ENCODE data around the gene TPO. TPM values are rescaled to one million over a fixed set of nuclear protein-coding genes. Genes with fewer than 3 reads are reported as not detected.

The TPO gene
- polyA plus RNA-seq, 1 donor from 2014 or later: not detected

DNA sequence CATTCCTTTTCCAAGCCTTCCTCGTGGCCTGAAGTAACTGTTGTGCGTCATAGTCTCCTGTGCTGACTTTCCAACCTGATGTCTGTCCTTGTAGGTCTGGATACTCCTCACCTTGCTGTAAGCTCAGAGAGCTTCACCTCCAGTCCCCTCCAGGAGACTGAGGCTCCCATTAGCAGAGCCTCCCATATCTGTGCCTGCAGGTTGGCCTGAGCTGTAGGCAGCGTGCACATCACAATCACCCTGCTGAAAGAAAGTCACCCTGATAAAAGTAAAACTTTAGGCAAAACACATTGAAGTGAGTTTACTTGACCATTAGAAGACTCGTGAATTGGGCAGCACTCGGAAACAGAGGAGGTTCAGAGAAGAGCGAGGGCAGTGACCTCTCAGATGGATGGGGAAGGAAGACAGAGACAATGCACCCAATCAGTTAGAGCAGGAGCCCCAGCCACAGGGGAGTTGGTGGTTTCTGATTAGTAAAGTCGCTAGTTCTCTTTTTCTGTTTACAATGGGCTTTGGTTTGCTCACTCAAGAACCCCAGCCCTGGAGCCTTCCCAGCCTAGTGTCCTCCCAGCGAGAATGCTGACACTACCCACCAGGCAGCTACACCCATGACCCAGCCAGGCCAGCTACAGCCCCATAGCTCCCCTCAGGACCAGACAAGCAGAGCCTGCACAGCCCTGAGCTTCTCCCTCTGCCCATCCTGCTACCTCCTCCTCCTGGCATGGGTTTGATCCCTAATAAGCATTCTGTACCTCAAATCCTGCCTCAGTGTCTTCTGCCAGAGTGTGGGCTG lies 12.1 kb upstream of the TPO start:
- no peak overlapping the region for H3K4me3 ChIP-seq (ENCODE audit: low read length)
- no peak overlapping the region for H3K9ac ChIP-seq (ENCODE audit: low read length)
- no peak overlapping the region for H2AFZ ChIP-seq (ENCODE audit: low read depth, low read length)
- H4K20me1 ChIP-seq (ENCODE audit: insufficient read depth): no peaks in the 10 kb centered on the region
- no peak overlapping the region for H3K4me2 ChIP-seq (ENCODE audit: low read length)
- TF ChIP-seq RAD21 (conservative IDR thresholded peaks at IDR 0.05) (no peak), POLR2AphosphoS5 (IDR thresholded peaks at IDR 0.05) (no peak), SMC3 (conservative IDR thresholded peaks at IDR 0.05; ENCODE audit: poor library complexity) (no peak), TAF1 (IDR thresholded peaks at IDR 0.05; ENCODE audit: low read depth) (no peak), MXI1 (conservative IDR thresholded peaks at IDR 0.05; ENCODE audit: poor library complexity, severe bottlenecking) (no peak), EZH2 (IDR thresholded peaks at IDR 0.05; ENCODE audit: borderline replicate concordance, insufficient read depth, low read length, poor library complexity, severe bottlenecking) (no peak), EP300 (conservative IDR thresholded peaks at IDR 0.05; ENCODE audit: poor library complexity, severe bottlenecking) (no peak)
- TF ChIP-seq, protein P1, sequence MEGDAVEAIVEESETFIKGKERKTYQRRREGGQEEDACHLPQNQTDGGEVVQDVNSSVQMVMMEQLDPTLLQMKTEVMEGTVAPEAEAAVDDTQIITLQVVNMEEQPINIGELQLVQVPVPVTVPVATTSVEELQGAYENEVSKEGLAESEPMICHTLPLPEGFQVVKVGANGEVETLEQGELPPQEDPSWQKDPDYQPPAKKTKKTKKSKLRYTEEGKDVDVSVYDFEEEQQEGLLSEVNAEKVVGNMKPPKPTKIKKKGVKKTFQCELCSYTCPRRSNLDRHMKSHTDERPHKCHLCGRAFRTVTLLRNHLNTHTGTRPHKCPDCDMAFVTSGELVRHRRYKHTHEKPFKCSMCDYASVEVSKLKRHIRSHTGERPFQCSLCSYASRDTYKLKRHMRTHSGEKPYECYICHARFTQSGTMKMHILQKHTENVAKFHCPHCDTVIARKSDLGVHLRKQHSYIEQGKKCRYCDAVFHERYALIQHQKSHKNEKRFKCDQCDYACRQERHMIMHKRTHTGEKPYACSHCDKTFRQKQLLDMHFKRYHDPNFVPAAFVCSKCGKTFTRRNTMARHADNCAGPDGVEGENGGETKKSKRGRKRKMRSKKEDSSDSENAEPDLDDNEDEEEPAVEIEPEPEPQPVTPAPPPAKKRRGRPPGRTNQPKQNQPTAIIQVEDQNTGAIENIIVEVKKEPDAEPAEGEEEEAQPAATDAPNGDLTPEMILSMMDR (IDR thresholded peaks at IDR 0.05; ENCODE audit: poor library complexity, severe bottlenecking): no peak
- TF ChIP-seq, protein P2, sequence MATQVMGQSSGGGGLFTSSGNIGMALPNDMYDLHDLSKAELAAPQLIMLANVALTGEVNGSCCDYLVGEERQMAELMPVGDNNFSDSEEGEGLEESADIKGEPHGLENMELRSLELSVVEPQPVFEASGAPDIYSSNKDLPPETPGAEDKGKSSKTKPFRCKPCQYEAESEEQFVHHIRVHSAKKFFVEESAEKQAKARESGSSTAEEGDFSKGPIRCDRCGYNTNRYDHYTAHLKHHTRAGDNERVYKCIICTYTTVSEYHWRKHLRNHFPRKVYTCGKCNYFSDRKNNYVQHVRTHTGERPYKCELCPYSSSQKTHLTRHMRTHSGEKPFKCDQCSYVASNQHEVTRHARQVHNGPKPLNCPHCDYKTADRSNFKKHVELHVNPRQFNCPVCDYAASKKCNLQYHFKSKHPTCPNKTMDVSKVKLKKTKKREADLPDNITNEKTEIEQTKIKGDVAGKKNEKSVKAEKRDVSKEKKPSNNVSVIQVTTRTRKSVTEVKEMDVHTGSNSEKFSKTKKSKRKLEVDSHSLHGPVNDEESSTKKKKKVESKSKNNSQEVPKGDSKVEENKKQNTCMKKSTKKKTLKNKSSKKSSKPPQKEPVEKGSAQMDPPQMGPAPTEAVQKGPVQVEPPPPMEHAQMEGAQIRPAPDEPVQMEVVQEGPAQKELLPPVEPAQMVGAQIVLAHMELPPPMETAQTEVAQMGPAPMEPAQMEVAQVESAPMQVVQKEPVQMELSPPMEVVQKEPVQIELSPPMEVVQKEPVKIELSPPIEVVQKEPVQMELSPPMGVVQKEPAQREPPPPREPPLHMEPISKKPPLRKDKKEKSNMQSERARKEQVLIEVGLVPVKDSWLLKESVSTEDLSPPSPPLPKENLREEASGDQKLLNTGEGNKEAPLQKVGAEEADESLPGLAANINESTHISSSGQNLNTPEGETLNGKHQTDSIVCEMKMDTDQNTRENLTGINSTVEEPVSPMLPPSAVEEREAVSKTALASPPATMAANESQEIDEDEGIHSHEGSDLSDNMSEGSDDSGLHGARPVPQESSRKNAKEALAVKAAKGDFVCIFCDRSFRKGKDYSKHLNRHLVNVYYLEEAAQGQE (IDR thresholded peaks at IDR 0.05; ENCODE audit: borderline replicate concordance): no peak
- H3K36me3 ChIP-seq (ENCODE audit: insufficient read depth, low read length): no peaks in the 10 kb centered on the region
- no peak overlapping the region for H3K27ac ChIP-seq (ENCODE audit: low read length)
- H3K79me2 ChIP-seq (replicated peaks; ENCODE audit: insufficient read depth, low read length): no peaks in the 10 kb centered on the region
- no peaks in the 10 kb centered on the region for H3K9me2 ChIP-seq (ENCODE audit: insufficient read depth, low read length)
- no peaks in the 10 kb centered on the region for H3F3A ChIP-seq (ENCODE audit: insufficient read depth, low read length, poor library complexity, severe bottlenecking)
- H3K27me3 ChIP-seq (ENCODE audit: insufficient read depth, low read depth, low read length): no peaks in the 10 kb centered on the region
- H3K9me3 ChIP-seq (ENCODE audit: low read length): no peaks in the 10 kb centered on the region

DNA sequence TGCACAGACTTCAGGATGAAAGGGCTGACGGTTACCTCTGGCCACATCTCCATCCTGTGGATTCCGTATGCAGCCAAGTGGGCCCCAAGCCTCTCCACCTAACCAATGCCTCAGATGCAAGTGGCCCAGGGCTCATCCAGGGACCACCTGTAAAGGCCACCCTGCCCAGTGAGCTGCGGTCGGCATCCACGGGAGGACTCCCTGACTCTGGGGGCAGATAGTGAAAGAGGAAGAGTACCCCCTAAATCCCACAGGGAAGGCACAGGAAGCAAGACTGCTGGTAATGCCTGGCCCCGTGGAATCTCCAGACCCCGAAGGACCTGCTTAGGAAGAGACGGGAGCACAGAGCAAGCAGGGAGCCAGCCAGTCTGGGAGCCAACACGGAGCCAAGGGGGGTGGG lies 11.2 kb upstream of the TPO start:
- no peak overlapping the region for H3K4me2 ChIP-seq (ENCODE audit: low read length)
- H3K27ac ChIP-seq (ENCODE audit: low read length): no peak overlapping the region
- H3K9ac ChIP-seq (ENCODE audit: low read length): no peak overlapping the region
- no peaks in the 10 kb centered on the region for H3K9me3 ChIP-seq (ENCODE audit: low read length)
- no peaks in the 10 kb centered on the region for H3K36me3 ChIP-seq (ENCODE audit: insufficient read depth, low read length)
- no peak overlapping the region for H3K4me3 ChIP-seq (ENCODE audit: low read length)
- H3K79me2 ChIP-seq (replicated peaks; ENCODE audit: insufficient read depth, low read length): no peaks in the 10 kb centered on the region
- no peaks in the 10 kb centered on the region for H3K9me2 ChIP-seq (ENCODE audit: insufficient read depth, low read length)
- H2AFZ ChIP-seq (ENCODE audit: low read depth, low read length): no peak overlapping the region
- no peaks in the 10 kb centered on the region for H4K20me1 ChIP-seq (ENCODE audit: insufficient read depth)
- no peaks in the 10 kb centered on the region for H3F3A ChIP-seq (ENCODE audit: insufficient read depth, low read length, poor library complexity, severe bottlenecking)
- TF ChIP-seq, protein P2 (IDR thresholded peaks at IDR 0.05; ENCODE audit: borderline replicate concordance): no peak
- TF ChIP-seq SMC3 (conservative IDR thresholded peaks at IDR 0.05; ENCODE audit: poor library complexity) (no peak), EP300 (conservative IDR thresholded peaks at IDR 0.05; ENCODE audit: poor library complexity, severe bottlenecking) (no peak)
- TF ChIP-seq, protein P1 (IDR thresholded peaks at IDR 0.05; ENCODE audit: poor library complexity, severe bottlenecking): no peak
- H3K27me3 ChIP-seq (ENCODE audit: insufficient read depth, low read depth, low read length): no peaks in the 10 kb centered on the region
